RWPE2 (cell line): ENCODE data around the gene TTYH1.

Experiments used
- ATAC-seq: fragments of 200-7000 bp; cut with Tn5 transposase; 3 replicates; pipeline ENCODE4 v1.9.1; 2021; ENCODE audit warnings: low read depth
- DNase-seq: peaks from one replicate; pipeline ENCODE4 v3.0.0-alpha.2; 2020; ENCODE audit warnings: low spot score
- H3K27ac ChIP-seq: fragments of 450-650 bp; 2 replicates; pipeline ENCODE4 v1.5.1; 2017; ENCODE audit warnings: mild to moderate bottlenecking; ENCODE audit not compliant: poor library complexity, severe bottlenecking
- H3K27me3 ChIP-seq: fragments of 250-450 bp; sonication (Bioruptor Pico); 2 replicates; pipeline ENCODE4 v1.5.1; 2021; ENCODE audit warnings: mild to moderate bottlenecking, moderate library complexity; ENCODE audit not compliant: insufficient read depth, poor library complexity, severe bottlenecking
- H3K36me3 ChIP-seq: fragments of 250-450 bp; sonication (Bioruptor Pico); 2 replicates; pipeline ENCODE4 v1.5.1; 2020; ENCODE audit warnings: low read depth, mild to moderate bottlenecking, moderate library complexity
- H3K4me1 ChIP-seq: fragments of 250-450 bp; sonication (Bioruptor Pico); 2 replicates; pipeline ENCODE4 v1.5.1; 2021; ENCODE audit warnings: mild to moderate bottlenecking, moderate library complexity; ENCODE audit not compliant: insufficient read depth, poor library complexity, severe bottlenecking
- H3K4me3 ChIP-seq: fragments of 250-450 bp; sonication (Bioruptor Pico); 2 replicates; pipeline ENCODE4 v1.5.1; 2021; ENCODE audit warnings: mild to moderate bottlenecking, moderate library complexity; ENCODE audit not compliant: severe bottlenecking
- H3K9me3 ChIP-seq: fragments of 250-450 bp; sonication (Bioruptor Pico); 2 replicates; pipeline ENCODE4 v1.5.1; 2021; ENCODE audit warnings: mild to moderate bottlenecking, moderate library complexity; ENCODE audit not compliant: severe bottlenecking
- CTCF ChIP-seq: fragments of 450-650 bp; IDR thresholded peaks from one replicate; pipeline ENCODE4 v1.5.1; 2017; ENCODE audit warnings: mild to moderate bottlenecking, moderate library complexity; ENCODE audit not compliant: poor library complexity, severe bottlenecking

The TTYH1 gene

DNA sequence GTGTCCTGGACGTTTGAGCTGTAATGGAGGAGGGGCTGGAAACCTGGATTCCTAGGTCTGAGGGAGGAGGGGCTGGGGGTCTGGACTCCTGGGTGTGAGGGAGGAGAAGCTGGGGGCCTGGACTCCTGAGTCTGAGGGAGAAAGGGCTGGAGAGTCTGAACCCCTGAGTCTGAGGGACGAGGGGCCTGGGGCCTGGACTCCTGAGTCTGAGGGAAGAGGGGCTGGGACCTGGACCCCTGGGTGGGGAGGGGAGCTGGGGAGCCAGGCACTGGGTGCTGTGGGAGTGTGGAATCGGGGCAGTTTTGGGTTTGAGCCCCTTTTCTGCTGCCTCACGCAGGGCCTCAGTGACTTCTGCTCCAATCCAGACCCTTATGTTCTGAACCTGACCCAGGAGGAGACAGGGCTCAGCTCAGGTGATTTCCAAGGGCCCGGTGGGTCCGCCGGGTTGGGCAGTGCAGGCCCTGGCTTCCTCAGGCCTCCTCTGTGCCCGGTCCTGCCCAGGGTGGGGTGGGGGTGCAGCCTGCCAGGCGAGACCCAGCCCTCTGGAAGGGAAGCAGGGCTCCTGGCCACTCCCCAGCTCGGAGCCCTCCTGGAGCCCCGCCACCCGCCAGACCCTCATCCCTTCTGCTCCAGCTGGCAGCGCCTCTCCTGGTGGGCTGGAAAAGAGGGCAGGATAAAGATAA is 14.4 kb downstream of the TTYH1 start:
- no peak for DNase-seq
- Histone ChIP-seq H3K4me1 (peaks cover 17% of the 10 kb centered on the region), H3K27ac (no peak overlapping the region), H3K9me3 (no peaks in the 10 kb centered on the region), H3K4me3 (no peak overlapping the region), H3K27me3 (no peaks in the 10 kb centered on the region), H3K36me3 (no peaks in the 10 kb centered on the region)
- TF ChIP-seq CTCF, result no peak
- no peak for ATAC-seq

DNA sequence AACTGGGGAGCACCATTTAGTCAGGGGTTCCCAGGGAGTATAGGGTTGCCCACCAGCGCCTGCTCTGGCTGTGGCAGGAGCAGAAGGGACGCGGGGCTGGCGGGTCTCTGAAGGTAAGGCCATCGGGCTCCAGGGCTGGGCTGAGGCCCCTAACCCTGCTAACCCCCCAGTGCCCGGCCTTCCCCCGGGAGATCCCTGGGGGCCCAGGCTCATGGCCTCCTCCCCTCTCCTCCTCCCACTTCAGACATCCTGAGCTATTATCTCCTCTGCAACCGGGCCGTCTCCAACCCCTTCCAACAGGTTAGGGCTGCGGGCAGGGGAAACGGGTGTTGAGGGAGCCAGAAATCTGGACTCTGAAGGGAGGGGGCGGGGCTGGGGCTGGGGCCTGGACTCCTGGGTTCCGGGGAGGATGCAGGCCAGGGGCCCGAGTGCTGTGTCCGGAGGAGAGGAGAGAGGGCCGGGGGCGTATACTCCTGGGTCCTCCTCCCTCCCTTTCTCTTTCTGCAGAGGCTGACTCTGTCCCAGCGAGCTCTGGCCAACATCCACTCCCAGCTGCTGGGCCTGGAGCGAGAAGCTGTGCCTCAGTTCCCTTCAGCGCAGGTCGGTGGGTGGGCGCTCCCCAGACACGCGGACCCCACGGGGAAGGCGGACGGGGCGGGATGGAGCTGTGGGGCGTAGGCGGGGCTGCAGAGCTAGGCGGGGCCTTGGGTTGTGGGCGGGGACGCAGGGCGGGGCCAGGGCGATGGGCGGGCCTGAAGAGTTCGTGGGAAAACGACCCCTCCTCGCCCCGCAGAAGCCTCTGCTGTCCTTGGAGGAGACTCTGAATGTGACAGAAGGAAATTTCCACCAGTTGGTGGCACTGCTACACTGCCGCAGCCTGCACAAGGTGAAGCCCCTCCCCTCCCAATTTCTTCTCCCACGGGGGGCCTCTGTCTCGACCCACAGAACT is 15.3 kb downstream of the TTYH1 start:
- Histone ChIP-seq H3K4me3 (peak overlapping the region; percentile 14), H3K27me3 (no peaks in the 10 kb centered on the region), H3K9me3 (no peaks in the 10 kb centered on the region), H3K36me3 (no peaks in the 10 kb centered on the region), H3K27ac (no peak overlapping the region), H3K4me1 (peaks cover 17% of the 10 kb centered on the region)
- ATAC-seq (peak; percentile 57), DNase-seq (no peak)
- no peak for TF ChIP-seq CTCF

GRCh38 chr19:54431255-54431838 is 16.1 kb downstream of the TTYH1 start:
- Histone ChIP-seq H3K27me3 (no peaks in the 10 kb centered on the region), H3K36me3 (no peaks in the 10 kb centered on the region), H3K4me1 (peaks cover 17% of the 10 kb centered on the region), H3K9me3 (no peaks in the 10 kb centered on the region), H3K4me3 (no peak overlapping the region), H3K27ac (peak overlapping the region; percentile 29)
- DNase-seq, result no peak
- ATAC-seq, result peak; percentile 28
- TF ChIP-seq CTCF, result no peak

GRCh38 chr19:54432144-54432738 is 17.0 kb downstream of the TTYH1 start:
- Histone ChIP-seq H3K27me3 (no peaks in the 10 kb centered on the region), H3K9me3 (no peaks in the 10 kb centered on the region), H3K36me3 (no peaks in the 10 kb centered on the region), H3K4me3 (no peak overlapping the region), H3K4me1 (peaks cover 17% of the 10 kb centered on the region), H3K27ac (peak overlapping the region; percentile 29)
- DNase-seq, result no peak
- TF ChIP-seq CTCF, result no peak
- ATAC-seq, result peak; percentile 71
